ENCODE data around the gene OSBPL3. TPM values are rescaled to one million over a fixed set of nuclear protein-coding genes. Genes with fewer than 3 reads are reported as not detected.

OSBPL3 gene
- total RNA-seq, 1 donor from 2014 or later: 14.1 TPM

DNA sequence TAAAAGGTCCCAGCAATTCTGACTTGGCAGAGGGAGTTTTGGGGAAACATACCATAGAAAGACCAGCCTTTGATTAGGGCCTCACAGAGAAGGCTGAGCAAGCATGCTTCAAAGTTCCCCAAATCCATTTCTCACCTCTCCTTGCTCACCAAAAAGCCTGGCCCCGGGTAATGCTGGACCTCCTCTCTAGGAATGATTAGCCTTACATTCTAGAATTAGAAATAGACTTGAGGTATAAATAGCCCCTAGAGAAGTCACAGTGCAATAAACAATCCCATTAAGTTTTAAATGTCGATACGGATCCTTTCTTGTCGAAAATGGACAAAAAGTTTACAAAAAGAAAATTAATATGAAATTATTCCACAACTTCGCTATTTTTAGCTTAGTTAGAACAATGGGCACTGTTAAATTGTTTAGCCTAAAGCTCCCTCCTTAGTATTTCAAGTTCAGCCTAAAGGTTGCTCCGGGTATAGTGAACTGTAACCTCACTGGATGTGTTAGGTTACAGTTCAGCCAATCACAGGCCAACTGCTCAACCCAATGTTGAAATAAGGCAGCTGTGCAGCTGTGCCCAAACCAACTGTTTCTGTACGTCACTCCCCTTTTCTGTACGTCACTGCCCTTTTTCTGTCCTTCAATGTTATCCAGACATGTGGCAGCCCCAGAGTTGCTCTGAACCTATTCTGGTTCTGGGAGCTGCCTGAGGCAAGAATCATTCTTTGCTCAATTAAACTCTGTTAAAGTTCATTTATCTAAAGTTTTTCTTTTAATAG, 214.8 kb downstream of the OSBPL3 start:
- no peak for DNase-seq (ENCODE audit: low read depth in 2 of 2)

- no peak for DNase-seq (ENCODE audit: low read depth in 2 of 2)
These were observed 216.0 kb downstream of the OSBPL3 start for GRCh38 chr7:24764011-24764410.

GRCh38 chr7:24763303-24763901, 216.6 kb downstream of the OSBPL3 start:
- DNase-seq (ENCODE audit: low read depth in 2 of 2): no peak

DNA sequence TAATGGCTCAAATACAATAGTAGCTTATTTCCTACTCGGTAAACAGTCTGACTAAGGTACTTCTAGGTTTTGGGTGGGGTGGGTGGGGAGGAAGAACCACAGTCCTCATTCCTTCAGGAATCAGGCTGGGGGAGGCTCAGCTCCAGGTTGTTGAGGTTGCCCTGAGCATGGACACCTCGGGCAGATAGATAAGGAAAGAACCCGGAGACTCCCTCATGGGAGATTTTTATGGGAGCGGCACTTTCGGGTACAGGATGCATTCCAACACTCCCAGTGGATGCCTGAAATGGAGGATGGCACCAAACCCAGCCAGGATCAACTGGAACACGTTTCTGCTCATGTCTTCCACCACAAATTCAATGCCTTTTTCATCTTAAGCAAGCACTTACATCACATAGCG, 217.2 kb downstream of the OSBPL3 start:
- DNase-seq (ENCODE audit: low read depth in 2 of 2): no peak

- DNase-seq (ENCODE audit: low read depth in 2 of 2): no peak
These were observed 219.0 kb downstream of the OSBPL3 start for GRCh38 chr7:24760968-24761367.

DNA sequence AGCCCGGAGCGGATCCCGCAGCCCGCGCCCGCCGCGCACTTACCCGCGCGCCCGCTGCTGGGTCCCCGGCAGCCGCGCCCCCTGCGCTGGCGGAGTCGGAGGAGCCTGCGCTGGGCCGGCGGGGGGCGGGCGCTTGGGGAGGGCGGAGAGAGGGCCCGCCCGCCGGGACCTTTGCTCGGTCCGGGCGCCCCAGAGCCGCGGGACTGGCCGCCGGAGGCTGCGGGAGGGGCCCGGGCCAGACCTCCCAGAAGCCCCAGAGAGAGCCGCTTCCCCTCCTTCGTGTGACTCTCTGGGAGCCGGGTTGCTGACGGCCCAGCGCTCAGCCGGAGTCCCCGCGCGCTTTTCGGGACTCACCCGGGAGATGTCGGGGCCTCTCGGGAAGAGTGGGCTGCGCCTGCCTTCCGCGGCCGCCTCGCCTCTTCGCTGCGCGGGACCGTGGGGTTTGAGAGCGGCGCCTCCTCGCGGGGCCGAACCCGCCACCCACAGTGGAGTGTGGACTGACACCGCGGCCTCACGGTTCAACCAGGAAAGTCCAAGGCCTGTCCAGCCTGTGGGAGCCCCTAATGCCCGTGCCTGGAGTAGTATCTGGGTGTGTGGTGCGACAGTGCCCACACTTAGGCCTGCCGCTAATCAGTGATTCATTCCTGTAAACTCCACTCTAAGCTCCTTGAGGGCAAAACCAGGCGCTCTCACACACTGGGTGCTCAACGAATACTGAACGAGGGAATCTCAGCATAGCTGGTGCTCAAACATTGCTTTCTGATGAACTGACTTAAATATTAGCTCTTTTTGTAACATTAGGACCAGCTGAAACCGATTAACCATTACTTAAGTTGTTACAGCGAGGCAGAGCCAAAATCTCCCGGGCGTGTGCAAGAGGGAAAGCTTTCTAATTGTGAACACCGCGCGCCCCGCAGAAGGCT, 222.4 kb downstream of the OSBPL3 start, which contains the start of gene GSDME:
Gene GSDME, minus strand, starts transcription at position 112 of the 923 bp plus-strand sequence. CDS start 7,690 bp downstream, outside the sequence.
- DNase-seq (ENCODE audit: low read depth in 2 of 2): peak; percentile 58 to 65

DNA sequence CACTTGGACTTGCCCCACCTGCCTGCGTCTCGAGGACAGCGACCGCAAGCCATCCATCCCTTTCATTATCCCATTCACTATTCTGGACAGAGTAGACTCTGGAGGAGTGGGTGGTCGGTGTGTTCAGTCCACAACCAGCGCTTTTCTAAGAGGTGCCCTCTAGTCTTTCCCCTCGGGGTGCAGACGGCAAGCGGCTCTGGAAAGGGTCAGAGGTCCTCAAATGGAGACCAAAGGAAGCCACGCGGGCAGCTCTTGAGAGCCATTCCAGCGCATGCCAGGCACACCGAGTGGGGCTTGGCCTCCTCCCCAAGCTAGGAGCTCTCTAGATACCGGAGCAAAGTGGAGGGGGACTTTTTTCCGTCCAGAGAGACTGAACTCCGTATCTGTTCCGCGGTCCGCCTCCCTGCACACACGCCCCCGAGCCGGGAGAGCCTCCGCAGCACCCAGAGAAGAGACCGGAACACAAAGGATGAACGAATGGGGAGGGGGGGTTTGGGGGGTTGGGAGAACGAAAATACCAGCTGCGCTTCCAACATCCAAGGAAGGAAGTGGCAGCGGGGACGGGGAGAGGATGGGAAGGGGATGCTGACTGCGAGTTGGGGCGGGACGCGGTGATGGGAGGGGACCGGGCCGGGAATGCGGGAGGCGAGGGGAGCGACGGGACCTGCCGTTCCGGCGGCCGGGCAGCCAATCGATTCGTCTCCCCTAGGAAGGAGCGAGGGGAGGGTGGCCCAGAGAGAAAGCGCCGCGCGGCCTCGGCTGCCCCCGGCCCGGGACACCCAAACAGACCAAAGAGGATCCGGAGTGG, 223.2 kb downstream of the OSBPL3 start:
- peak; percentile 53 to 63 for DNase-seq (ENCODE audit: low read depth in 2 of 2)

DNA sequence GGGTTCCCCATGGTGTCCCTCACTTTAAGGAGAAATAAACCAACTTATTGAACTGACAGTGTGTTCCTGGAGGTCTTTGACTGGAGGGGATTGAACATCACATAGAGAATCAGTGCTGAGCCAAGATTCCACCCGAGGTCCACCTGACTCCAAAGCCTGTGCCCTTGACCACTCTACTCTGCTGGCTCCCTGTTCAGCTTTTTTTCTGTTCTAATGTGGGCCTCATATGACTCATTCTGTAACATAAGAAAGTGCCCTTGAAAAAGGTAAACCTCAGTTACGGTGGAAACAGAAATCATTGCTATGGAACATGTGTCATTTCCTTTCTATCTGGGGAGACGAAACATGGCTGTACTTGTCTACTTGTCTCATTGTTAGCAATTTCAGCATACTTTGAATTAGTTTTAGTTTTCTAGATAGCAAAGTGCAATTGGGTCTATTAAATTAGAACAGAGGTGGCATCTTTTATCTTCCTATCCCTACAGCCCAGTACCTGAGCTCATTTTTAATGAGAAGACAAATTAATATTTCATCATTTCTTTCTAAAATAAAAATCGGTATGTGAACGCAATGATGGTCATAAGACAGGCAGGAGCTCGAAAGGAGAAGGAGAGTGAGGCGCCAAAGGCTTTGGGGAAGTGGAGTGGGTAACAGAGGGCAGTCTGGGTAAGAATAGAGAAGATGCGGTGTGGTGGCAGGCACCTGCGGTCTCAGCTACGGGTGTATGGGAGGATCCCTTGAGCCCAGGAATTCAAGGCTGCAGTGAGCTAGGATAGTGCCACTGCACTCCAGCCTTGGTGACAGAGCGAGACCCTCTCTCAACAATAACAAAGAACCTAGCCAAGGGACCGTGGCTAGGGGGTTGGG, 224.2 kb downstream of the OSBPL3 start:
- peak; percentile 74 to 87 for DNase-seq (ENCODE audit: low read depth in 2 of 2)

DNA sequence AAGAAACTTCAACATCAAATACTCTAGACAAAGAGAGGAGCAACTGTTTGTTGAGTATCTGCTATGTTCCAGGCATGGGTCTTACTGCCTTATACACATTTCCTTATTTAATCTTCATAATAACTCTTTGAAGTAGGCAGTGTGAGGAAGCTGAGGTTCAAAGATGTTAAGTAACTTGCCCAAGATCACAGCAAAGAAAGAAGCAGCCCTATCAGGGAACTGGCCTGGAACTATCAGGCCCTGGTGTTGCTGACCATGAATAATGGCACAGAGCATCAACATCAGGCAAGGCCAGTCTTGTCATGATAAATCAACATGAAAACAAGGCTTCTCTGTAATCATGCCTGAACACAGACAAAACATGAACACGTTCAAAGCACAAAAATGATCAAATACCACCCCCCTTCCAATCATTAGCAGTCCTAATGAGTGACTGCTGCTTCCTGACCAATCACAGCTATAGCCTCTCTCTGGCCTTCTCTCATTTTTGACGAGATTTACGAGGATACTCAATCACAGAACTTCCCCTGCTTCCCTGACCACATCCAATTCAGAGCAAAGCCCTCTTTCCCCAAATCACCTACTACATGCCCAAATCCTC, 225.0 kb downstream of the OSBPL3 start:
- DNase-seq (ENCODE audit: low read depth in 2 of 2): no peak

GRCh38 chr7:24752073-24752800, 227.7 kb downstream of the OSBPL3 start:
- DNase-seq (ENCODE audit: low read depth in 2 of 2): no peak

GRCh38 chr7:24751484-24751883, 228.5 kb downstream of the OSBPL3 start:
- DNase-seq (ENCODE audit: low read depth in 2 of 2): no peak

- no peak for DNase-seq (ENCODE audit: low read depth in 2 of 2)
These were observed 229.4 kb downstream of the OSBPL3 start for GRCh38 chr7:24750441-24751055.

DNA sequence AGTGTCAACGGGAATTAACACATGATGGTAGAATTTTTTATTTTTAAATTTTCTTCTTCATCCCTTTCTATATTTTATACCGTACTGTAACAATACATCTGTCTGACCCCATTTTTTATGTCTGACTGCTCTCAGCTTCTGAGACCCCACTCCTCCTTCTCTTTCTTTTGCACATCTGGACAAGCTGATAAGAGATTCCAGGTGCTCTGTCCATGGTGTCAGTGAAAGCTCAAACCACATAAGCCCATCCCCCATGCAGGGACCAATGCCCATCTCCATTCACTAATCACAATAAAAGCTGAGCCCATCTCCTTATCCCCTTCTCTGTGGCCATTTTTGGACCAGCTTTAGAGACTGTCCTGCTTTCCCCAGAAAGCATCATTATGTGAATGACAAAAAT, 231.5 kb downstream of the OSBPL3 start:
- no peak for DNase-seq (ENCODE audit: low read depth in 2 of 2)

Other genes starting within 250 kb of the OSBPL3 start
- gene GSDME, start 222.7 kb downstream of the OSBPL3 start, total RNA-seq: 8.3 and 22.2 TPM in 2 replicates
- gene CYCS, start 145.1 kb upstream of the OSBPL3 start, total RNA-seq: 26.2 and 34.3 TPM in 2 replicates
- gene NPVF, start 248.3 kb upstream of the OSBPL3 start, total RNA-seq: not detected in 2 replicates